ENCODE data around the gene CACNB2.
"Not testable (repeated sequence)": the region's sequence is repeated elsewhere in the genome, so short reads cannot be mapped to it uniquely, and the experiment has no call there.

CACNB2 gene

GRCh38 chr10:18194634-18195033 lies 54.4 kb downstream of the CACNB2 start:
- no peak for DNase-seq (ENCODE audit: low read depth, low spot score)
- H3K4me3 ChIP-seq (ENCODE audit: low read length) = no peak overlapping the region

GRCh38 chr10:18195060-18195799 lies 55.0 kb downstream of the CACNB2 start:
- H3K4me3 ChIP-seq (ENCODE audit: low read length) = no peak overlapping the region
- no peak for DNase-seq (ENCODE audit: low read depth, low spot score)

- H3K4me3 ChIP-seq (ENCODE audit: low read length) = no peak overlapping the region
Measured at GRCh38 chr10:18196806-18197550, 56.8 kb downstream of the CACNB2 start.

GRCh38 chr10:18197706-18198105 lies 57.5 kb downstream of the CACNB2 start:
- no peak for DNase-seq (ENCODE audit: low read depth, low spot score)
- H3K4me3 ChIP-seq (ENCODE audit: low read length) = no peak overlapping the region

More at GRCh38 chr10:18196806-18197550, 56.8 kb downstream of the CACNB2 start:
- no peak for DNase-seq (ENCODE audit: low read depth, low spot score)

GRCh38 chr10:18201877-18202276 lies 61.7 kb downstream of the CACNB2 start:
- no peak for DNase-seq (ENCODE audit: low read depth, low spot score)
- H3K4me3 ChIP-seq (ENCODE audit: low read length) = no peak overlapping the region

GRCh38 chr10:18202680-18203460 lies 62.6 kb downstream of the CACNB2 start:
- no peak overlapping the region for H3K4me3 ChIP-seq (ENCODE audit: low read length)
- DNase-seq (ENCODE audit: low read depth, low spot score) = no peak

GRCh38 chr10:18203471-18203870 lies 63.2 kb downstream of the CACNB2 start:
- H3K4me3 ChIP-seq (ENCODE audit: low read length) = no peak overlapping the region
- DNase-seq (ENCODE audit: low read depth, low spot score) = no peak

GRCh38 chr10:18204039-18204835 lies 64.0 kb downstream of the CACNB2 start:
- no peak overlapping the region for H3K4me3 ChIP-seq (ENCODE audit: low read length)
- peak; percentile 88 for DNase-seq (ENCODE audit: low read depth, low spot score)

- no peak for DNase-seq (ENCODE audit: low read depth, low spot score)
- no peak overlapping the region for H3K4me3 ChIP-seq (ENCODE audit: low read length)
Measured at GRCh38 chr10:18205098-18205834, 65.0 kb downstream of the CACNB2 start.

- DNase-seq (ENCODE audit: low read depth, low spot score); H3K4me3 ChIP-seq (ENCODE audit: low read length): not testable (repeated sequence)
Measured at GRCh38 chr10:18208186-18208585, 68.0 kb downstream of the CACNB2 start.

- no peak for DNase-seq (ENCODE audit: low read depth, low spot score)
- H3K4me3 ChIP-seq (ENCODE audit: low read length) = no peak overlapping the region
Measured at GRCh38 chr10:18209241-18209640, 69.0 kb downstream of the CACNB2 start.

GRCh38 chr10:18210711-18211110 lies 70.5 kb downstream of the CACNB2 start:
- H3K4me3 ChIP-seq (ENCODE audit: low read length) = no peak overlapping the region
- no peak for DNase-seq (ENCODE audit: low read depth, low spot score)

GRCh38 chr10:18211862-18212261 lies 71.6 kb downstream of the CACNB2 start:
- H3K4me3 ChIP-seq (ENCODE audit: low read length) = no peak overlapping the region
- no peak for DNase-seq (ENCODE audit: low read depth, low spot score)

GRCh38 chr10:18213271-18213670 lies 73.0 kb downstream of the CACNB2 start:
- no peak for DNase-seq (ENCODE audit: low read depth, low spot score)
- no peak overlapping the region for H3K4me3 ChIP-seq (ENCODE audit: low read length)

GRCh38 chr10:18214691-18215563 lies 74.7 kb downstream of the CACNB2 start:
- H3K4me3 ChIP-seq (ENCODE audit: low read length) = no peak overlapping the region
- peak; percentile 43 for DNase-seq (ENCODE audit: low read depth, low spot score)

- no peak overlapping the region for H3K4me3 ChIP-seq (ENCODE audit: low read length)
- DNase-seq (ENCODE audit: low read depth, low spot score) = no peak
Measured at GRCh38 chr10:18216482-18216881, 76.3 kb downstream of the CACNB2 start.

- DNase-seq (ENCODE audit: low read depth, low spot score) = no peak
Measured at GRCh38 chr10:18217577-18217976, 77.4 kb downstream of the CACNB2 start.

GRCh38 chr10:18219146-18219545 lies 78.9 kb downstream of the CACNB2 start:
- H3K4me3 ChIP-seq (ENCODE audit: low read length) = no peak overlapping the region

More at GRCh38 chr10:18217577-18217976, 77.4 kb downstream of the CACNB2 start:
- H3K4me3 ChIP-seq (ENCODE audit: low read length) = no peak overlapping the region

More at GRCh38 chr10:18219146-18219545, 78.9 kb downstream of the CACNB2 start:
- DNase-seq (ENCODE audit: low read depth, low spot score) = no peak
